ENCODE results near the gene CCZ1B. TPM values are rescaled to one million over a fixed set of nuclear protein-coding genes. Genes with fewer than 3 reads are reported as not detected.
"Not testable (repeated sequence)": the region's sequence is repeated elsewhere in the genome, so short reads cannot be mapped to it uniquely, and the experiment has no call there.

The CCZ1B gene
- polyA plus RNA-seq, 1 experiment: 47.1 TPM

GRCh38 chr7:6750173-6750572 is 75.9 kb downstream of the CCZ1B start:
- H3K27me3 ChIP-seq (ENCODE audit: control insufficient read depth, insufficient read depth, low read length); POLR2A ChIA-PET; H3K27ac ChIP-seq (ENCODE audit: low read depth, low read length); H3K9me3 ChIP-seq (ENCODE audit: control insufficient read depth, insufficient read depth, low read length); CTCF ChIA-PET; H3K4me3 ChIP-seq (ENCODE audit: low read depth, low read length); DNase-seq (ENCODE audit: low read depth, low spot score): not testable (repeated sequence)

- H3K9me3 ChIP-seq (ENCODE audit: control insufficient read depth, insufficient read depth, low read length); POLR2A ChIA-PET; H3K27ac ChIP-seq (ENCODE audit: low read depth, low read length); CTCF ChIA-PET; H3K27me3 ChIP-seq (ENCODE audit: control insufficient read depth, insufficient read depth, low read length); H3K4me3 ChIP-seq (ENCODE audit: low read depth, low read length); DNase-seq (ENCODE audit: low read depth, low spot score): not testable (repeated sequence)
Measured at GRCh38 chr7:6749335-6749734, 76.7 kb downstream of the CCZ1B start.

Other genes with a start within 250 kb of the CCZ1B start
- 99.4 and 103 TPM in 2 replicates for gene ZDHHC4, start 248.8 kb downstream of the CCZ1B start, polyA plus RNA-seq (2011; rRNA removed)
- 17.1 and 17.6 TPM in 2 replicates for gene INTS15, start 236.3 kb downstream of the CCZ1B start, polyA plus RNA-seq (2011; rRNA removed)
- gene ZNF853, start 210.7 kb downstream of the CCZ1B start, polyA plus RNA-seq (2011; rRNA removed): 5.3 and 6.7 TPM in 2 replicates
- 4.8 and 5.6 TPM in 2 replicates for gene ZNF316, start 189.0 kb downstream of the CCZ1B start, polyA plus RNA-seq (2011; rRNA removed)
- gene ZNF12, start 119.3 kb downstream of the CCZ1B start, polyA plus RNA-seq (2011; rRNA removed): 15.4 and 20.4 TPM in 2 replicates
- not detected in 2 replicates for gene RSPH10B2, start 72.2 kb downstream of the CCZ1B start, polyA plus RNA-seq (2011; rRNA removed)